Measurements from ENCODE around the gene SERPINH1.

GRCh38 chr11:75535071-75535470 lies 27.0 kb upstream of the SERPINH1 start:
- TF ChIP-seq CTCF (IDR thresholded peaks at IDR 0.05; ENCODE audit: extremely low read depth in 1 of 2, insufficient read depth in 1 of 2, low read depth in 1 of 2, low read length in 2 of 2): no peak
- TF ChIP-seq POLR2AphosphoS5 (IDR thresholded peaks at IDR 0.05; ENCODE audit: insufficient read depth, low read depth, low read length): no peak
- TF ChIP-seq POLR2A (IDR thresholded peaks at IDR 0.05; ENCODE audit: low read depth, low read length): no peak
